K562 (cell line): ENCODE measurements around the gene FXYD4. TPM values are rescaled to one million over a fixed set of nuclear protein-coding genes. Genes with fewer than 3 reads are reported as not detected.
A peak's percentile ranks its signal among the peaks of the same experiment; 100 is the strongest.

Source experiments
- AFF4 ChIP-seq: sonication (generic); formaldehyde crosslinking; IDR thresholded peaks from 2 replicates; pipeline ENCODE4 v1.8.0; 2023; ENCODE audit warnings: mild to moderate bottlenecking, missing genetic modification reagents
- CBFB ChIP-seq: sonication (generic); formaldehyde crosslinking; IDR thresholded peaks from 2 replicates; pipeline ENCODE4 v1.4.0; 2020; ENCODE audit warnings: mild to moderate bottlenecking, missing genetic modification reagents
- CSDE1 ChIP-seq, 2 experiments: fragments of 450-650 bp; IDR thresholded peaks; 2 replicates each; pipeline ENCODE4 v1.6.1; 2016; ENCODE audit warnings: mild to moderate bottlenecking in 1 of 2
- HIVEP1 ChIP-seq: fragments of 250-450 bp; sonication (Bioruptor Pico); IDR thresholded peaks from 2 replicates; pipeline ENCODE4 v1.4.0; 2020; ENCODE audit warnings: mild to moderate bottlenecking
- IFI16 ChIP-seq: fragments of 250-450 bp; sonication (Bioruptor Pico); IDR thresholded peaks from 2 replicates; pipeline ENCODE4 v2.1.2; 2022; ENCODE audit warnings: mild to moderate bottlenecking, inconsistent platforms
- LEF1 ChIP-seq: fragments of 450-650 bp; IDR thresholded peaks from 2 replicates; pipeline ENCODE4 v1.6.1; 2016; ENCODE audit warnings: mild to moderate bottlenecking
- MCM7 ChIP-seq, 2 experiments: fragments of 450-650 bp; IDR thresholded peaks; 2 replicates each; pipeline ENCODE4 v1.6.1; 2016 to 2018
- PHF21A ChIP-seq: fragments of 450-650 bp; IDR thresholded peaks from 2 replicates; pipeline ENCODE4 v1.6.1; 2017; ENCODE audit warnings: low read depth, borderline replicate concordance
- POLR3G ChIP-seq: IDR thresholded peaks from 2 replicates; pipeline ENCODE4 v1.6.1; 2011; ENCODE audit not compliant: insufficient read length, insufficient replicate concordance; ENCODE audit errors: extremely low read depth
- RBM17 ChIP-seq: fragments of 200-400 bp; formaldehyde crosslinking; IDR thresholded peaks from 2 replicates; pipeline ENCODE4 v1.6.1; 2017; ENCODE audit warnings: low read depth, mild to moderate bottlenecking, low read length, borderline replicate concordance
- TAF9B ChIP-seq: fragments of 450-650 bp; IDR thresholded peaks from 2 replicates; pipeline ENCODE4 v1.6.1; 2018; ENCODE audit warnings: mild to moderate bottlenecking; ENCODE audit not compliant: partially characterized antibody
- VEZF1 ChIP-seq: fragments of 200-800 bp; sonication (Bioruptor generic); IDR thresholded peaks from 2 replicates; pipeline ENCODE4 v1.6.1; 2017; ENCODE audit warnings: missing genetic modification characterization, missing compliant biosample characterization
- ZNF57 ChIP-seq: fragments of 450-650 bp; formaldehyde crosslinking; IDR thresholded peaks from 2 replicates; pipeline ENCODE4 v1.4.0; 2020; ENCODE audit warnings: mild to moderate bottlenecking, moderate library complexity
- polyA plus RNA-seq, 8 experiments: library from polyadenylated mRNA; depleted of rRNA in 4 of 8; stranded (reverse) in 5 of 8; unstranded in 3 of 8; fragments of >200 nt; fragmentation: Nextera tagmentation in 2 of 8; fragmentation: Illumina TruSeq in 1 of 8; extraction: Ambion mirVana in 2 of 8; extraction: Trizol in 1 of 8; gene quantifications; 2 replicates each; pipeline versions ENCODE4 v1.2.1 to v1.2.3, GENCODE V29; 2011 to 2014; ENCODE audit warnings: inconsistent platforms in 1 of 8, missing spikeins in 1 of 8
- total RNA-seq, 7 experiments: library from RNA; depleted of rRNA in 6 of 7; stranded (reverse); fragments of >200 nt in 6 of 7; fragmentation: Illumina TruSeq in 2 of 7; extraction: Trizol in 2 of 7; gene quantifications; 2 replicates each; pipeline versions ENCODE4 v1.2.1 to v1.2.3, GENCODE V29; 2011 to 2021; ENCODE audit warnings: low replicate concordance in 1 of 7
- TF ChIP-seq, protein P1 (sequence below): fragments of 250-450 bp; sonication (Bioruptor Pico); IDR thresholded peaks from 2 replicates; pipeline ENCODE4 v1.8.0; 2021; ENCODE audit warnings: mild to moderate bottlenecking, moderate library complexity
- TF ChIP-seq, protein P2 (sequence below): fragments of 250-450 bp; sonication (Bioruptor Pico); IDR thresholded peaks from 2 replicates; pipeline ENCODE4 v1.4.0; 2020
- TF ChIP-seq, protein P3 (sequence below): fragments of 250-450 bp; sonication (Bioruptor Pico); IDR thresholded peaks from 2 replicates; pipeline ENCODE4 v1.5.0; 2020; ENCODE audit warnings: mild to moderate bottlenecking, borderline replicate concordance

Gene FXYD4
- total and polyA plus RNA-seq, 9 of the 15 experiments (the other 6 are each of a cell fraction or from before 2014, with no cell fraction given): not detected

DNA sequence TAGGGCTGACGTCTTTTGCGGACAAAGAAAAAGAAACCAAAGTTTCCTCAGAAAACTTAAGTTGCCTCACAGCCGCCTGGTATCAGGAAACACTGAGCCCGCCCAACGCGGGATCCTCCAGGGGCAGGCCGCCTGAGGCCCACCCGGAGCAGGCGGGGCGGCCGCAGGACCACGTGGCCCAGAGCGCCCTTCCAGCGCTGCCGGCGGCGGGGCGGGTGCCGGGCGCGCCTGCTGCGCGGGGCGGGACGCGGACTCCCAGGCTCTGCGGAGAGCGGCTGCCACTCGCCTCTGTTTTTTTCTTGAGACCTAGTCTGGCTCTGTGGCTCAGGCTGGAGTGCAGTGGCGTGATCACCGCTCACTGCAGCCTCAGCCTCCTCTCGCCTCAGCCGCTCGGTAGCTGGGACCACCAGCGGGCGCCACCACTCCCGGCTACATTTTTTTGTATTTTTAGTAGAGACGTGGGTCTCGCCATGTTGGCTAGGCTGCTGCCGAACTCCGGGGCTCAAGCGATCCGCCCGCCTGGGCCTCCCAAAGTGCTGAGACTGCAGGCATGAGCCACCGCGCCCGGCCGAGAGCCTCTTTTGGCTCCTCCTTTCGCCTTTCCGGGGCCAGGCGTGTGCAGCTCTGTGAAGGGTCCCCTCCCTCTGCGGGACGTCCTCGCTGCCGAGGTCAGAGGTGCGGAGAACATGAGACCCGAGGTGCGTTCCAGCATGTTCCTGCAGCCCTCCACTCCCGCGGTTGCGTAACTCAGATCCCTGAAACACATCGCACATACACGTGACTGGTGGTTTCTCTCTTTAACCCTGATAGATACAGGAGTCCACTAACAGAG is 49.1 kb downstream of the FXYD4 start (continued):
- TF ChIP-seq AFF4 (CRISPR knock-in tag) (no peak), PHF21A (no peak), RBM17 (no peak), HIVEP1 (CRISPR knock-in tag) (no peak), CBFB (peak; percentile 59; the same call in 1 of the 2 replicates), ZNF57 (CRISPR knock-in tag) (no peak), CSDE1 (IDR thresholded peaks at IDR 0.05) (no peak), MCM7 (IDR thresholded peaks at IDR 0.05) (no peak), VEZF1 (CRISPR knock-in tag) (peak; percentile 77), POLR3G (no peak), TAF9B (no peak), LEF1 (0 out of 2 replicates have a peak, but pooled peaks have one; percentile 62), IFI16 (no peak)
- TF ChIP-seq, protein P1, sequence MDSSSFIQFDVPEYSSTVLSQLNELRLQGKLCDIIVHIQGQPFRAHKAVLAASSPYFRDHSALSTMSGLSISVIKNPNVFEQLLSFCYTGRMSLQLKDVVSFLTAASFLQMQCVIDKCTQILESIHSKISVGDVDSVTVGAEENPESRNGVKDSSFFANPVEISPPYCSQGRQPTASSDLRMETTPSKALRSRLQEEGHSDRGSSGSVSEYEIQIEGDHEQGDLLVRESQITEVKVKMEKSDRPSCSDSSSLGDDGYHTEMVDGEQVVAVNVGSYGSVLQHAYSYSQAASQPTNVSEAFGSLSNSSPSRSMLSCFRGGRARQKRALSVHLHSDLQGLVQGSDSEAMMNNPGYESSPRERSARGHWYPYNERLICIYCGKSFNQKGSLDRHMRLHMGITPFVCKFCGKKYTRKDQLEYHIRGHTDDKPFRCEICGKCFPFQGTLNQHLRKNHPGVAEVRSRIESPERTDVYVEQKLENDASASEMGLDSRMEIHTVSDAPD (CRISPR knock-in tag): no peak
- TF ChIP-seq, protein P2, sequence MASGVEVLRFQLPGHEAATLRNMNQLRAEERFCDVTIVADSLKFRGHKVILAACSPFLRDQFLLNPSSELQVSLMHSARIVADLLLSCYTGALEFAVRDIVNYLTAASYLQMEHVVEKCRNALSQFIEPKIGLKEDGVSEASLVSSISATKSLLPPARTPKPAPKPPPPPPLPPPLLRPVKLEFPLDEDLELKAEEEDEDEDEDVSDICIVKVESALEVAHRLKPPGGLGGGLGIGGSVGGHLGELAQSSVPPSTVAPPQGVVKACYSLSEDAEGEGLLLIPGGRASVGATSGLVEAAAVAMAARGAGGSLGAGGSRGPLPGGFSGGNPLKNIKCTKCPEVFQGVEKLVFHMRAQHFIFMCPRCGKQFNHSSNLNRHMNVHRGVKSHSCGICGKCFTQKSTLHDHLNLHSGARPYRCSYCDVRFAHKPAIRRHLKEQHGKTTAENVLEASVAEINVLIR (CRISPR knock-in tag): no peak
- TF ChIP-seq, protein P3, sequence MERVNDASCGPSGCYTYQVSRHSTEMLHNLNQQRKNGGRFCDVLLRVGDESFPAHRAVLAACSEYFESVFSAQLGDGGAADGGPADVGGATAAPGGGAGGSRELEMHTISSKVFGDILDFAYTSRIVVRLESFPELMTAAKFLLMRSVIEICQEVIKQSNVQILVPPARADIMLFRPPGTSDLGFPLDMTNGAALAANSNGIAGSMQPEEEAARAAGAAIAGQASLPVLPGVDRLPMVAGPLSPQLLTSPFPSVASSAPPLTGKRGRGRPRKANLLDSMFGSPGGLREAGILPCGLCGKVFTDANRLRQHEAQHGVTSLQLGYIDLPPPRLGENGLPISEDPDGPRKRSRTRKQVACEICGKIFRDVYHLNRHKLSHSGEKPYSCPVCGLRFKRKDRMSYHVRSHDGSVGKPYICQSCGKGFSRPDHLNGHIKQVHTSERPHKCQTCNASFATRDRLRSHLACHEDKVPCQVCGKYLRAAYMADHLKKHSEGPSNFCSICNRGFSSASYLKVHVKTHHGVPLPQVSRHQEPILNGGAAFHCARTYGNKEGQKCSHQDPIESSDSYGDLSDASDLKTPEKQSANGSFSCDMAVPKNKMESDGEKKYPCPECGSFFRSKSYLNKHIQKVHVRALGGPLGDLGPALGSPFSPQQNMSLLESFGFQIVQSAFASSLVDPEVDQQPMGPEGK: no peak
